Gastrocnemius medialis (tissue), 4 donors: ENCODE data around the gene PLXNC1.

Experiments used
- CTCF ChIP-seq, 5 experiments: fragments of 450-650 bp in 3 of 5; fragments of 200-600 bp in 2 of 5; sonication (generic) in 2 of 5; IDR thresholded peaks in 4 of 5; conservative IDR thresholded peaks in 1 of 5; 1 replicate in 4 of 5; 2 replicates in 1 of 5; pipeline ENCODE4 v1.5.1; 2016 to 2019; ENCODE audit warnings: antibody characterized with exemption in 5 of 5, mild to moderate bottlenecking in 3 of 5, moderate library complexity in 3 of 5
- POLR2A ChIP-seq, 2 donors: fragments of 450-650 bp; IDR thresholded peaks; one replicate each; pipeline ENCODE4 v1.6.1; 2017; ENCODE audit warnings: antibody characterized with exemption in 2 of 2, mild to moderate bottlenecking in 2 of 2, moderate library complexity in 2 of 2

DNA sequence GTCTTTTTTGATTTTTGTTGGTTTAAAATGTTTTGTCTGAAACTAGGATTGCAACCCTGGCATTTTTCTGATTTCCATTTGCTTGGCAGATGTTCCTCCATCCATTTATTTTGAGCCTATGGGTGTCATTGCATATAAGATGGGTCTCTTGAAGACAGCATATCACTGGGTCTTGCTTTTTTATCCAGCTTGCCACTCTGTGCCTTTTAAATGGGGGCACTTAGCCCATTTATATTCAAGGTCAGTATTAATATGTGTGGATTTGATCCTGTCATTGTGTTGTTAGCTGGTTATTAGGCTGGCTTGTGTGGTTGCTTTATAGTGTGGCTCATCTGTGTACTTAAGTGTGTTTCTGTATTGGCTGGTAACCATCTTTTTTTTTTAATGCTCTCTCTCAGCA, 171.7 kb downstream of the PLXNC1 start:
- TF ChIP-seq CTCF (IDR thresholded peaks at IDR 0.05 in 4 of 5, conservative IDR thresholded peaks at IDR 0.05 in 1 of 5) (no peak), POLR2A (IDR thresholded peaks at IDR 0.05) (no peak)
